HG03196 (cell line): ENCODE results near the gene NR2F1-AS1.

ENCODE experiments used
- ATAC-seq: cut with Tn5 transposase; IDR thresholded peaks from one replicate; pipeline ENCODE4 v1.9.1; 2021; ENCODE audit not compliant: unreplicated experiment

The NR2F1-AS1 gene

DNA sequence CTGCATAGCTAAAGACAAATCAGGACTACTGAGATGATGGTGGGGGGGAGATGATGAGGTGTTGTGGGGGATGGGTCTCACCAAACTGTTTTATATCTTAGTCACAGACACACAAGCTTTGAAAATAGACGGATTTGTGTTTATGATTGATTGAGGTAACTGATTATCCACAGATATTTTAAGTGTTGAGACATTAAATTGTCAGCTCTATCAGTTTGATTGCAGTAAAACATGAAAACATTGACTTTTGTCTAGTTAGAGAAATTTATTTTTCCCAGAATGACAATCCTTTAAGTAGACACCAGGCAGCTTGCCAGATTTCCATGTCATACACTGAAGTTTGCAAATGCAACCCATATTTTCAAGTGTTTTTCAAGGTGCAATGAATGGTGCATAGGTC lies 149.8 kb downstream of the NR2F1-AS1 start:
- no peak for ATAC-seq

DNA sequence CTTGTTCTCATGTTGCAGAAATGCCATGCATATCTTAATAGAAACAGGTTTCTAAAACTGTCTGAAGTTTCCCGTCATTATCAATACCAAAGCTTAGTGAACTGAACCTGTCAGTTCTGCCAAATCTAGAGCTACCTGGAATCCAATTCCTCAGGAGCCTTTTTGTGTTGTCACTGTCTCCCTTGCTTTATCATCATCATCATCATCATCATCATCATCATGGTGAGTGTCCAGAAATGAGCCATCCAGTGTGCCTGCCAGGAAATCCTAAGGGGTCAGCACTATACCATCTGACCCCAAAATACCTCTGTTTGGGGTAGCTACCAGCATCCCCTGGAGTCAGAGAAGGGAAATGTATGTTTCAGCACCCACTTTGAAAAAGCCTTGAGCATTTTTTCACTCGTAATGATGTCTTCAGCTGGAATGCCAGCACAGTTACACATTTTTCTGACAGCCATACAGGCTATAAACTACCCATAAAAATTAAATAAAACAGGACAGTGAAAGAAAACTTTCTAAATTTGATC lies 150.3 kb downstream of the NR2F1-AS1 start:
- no peak for ATAC-seq

DNA sequence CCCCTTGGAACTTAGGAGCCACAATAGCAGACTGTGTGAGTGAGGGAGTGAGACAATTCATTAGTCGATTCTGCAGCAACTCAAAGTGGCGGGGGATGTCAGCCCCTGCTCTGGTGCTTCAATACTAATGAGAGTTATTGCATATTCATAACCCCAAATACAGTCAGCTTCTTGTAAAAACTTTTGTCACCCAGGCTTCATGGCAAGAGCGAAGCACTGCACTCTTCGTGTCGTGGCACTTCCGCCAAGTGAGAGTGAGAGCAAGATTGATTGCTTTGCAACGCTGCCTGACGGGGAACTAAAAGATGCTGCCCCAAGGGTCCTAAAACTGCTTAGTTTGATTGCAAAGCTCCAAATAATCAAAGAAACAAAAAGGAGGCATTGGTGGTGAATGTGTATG lies 150.9 kb downstream of the NR2F1-AS1 start:
- ATAC-seq = no peak

DNA sequence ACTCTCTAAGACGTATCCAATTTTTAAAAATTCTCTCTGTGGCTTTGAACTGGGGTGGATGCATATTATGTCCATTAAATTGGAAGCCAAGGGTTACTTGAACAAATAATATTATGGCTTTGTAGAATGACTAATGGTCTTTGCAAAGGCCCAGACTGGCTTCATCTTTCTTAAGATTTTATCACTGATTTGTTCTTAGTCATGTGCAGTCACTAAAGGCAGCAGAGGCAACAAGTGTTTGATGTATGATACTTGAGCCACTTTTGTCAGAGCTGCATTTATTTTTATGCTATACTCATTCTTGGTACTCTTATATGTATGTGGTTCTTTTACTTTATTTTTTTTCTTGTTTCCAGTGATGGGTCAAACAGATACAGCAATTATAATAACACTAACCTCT lies 152.2 kb downstream of the NR2F1-AS1 start:
- ATAC-seq = no peak

DNA sequence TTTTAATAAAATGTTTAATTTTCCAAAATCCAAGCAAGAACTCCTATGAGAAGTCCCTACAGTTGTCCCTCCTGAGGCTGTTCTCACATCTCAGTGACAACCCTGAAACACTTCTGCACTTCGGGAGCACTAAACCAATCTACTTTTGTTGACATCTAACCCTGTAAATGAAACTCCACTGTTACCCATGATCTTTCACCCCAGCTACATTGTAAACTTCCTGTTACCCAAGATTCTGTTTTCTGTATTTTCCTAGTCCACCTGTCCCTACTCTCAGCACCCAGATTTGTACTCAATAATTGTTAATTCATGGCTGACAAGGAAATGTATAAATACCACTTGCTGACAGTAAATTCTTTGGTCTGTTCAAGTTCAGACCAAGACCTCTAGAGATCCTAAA lies 153.7 kb downstream of the NR2F1-AS1 start:
- no peak for ATAC-seq

DNA sequence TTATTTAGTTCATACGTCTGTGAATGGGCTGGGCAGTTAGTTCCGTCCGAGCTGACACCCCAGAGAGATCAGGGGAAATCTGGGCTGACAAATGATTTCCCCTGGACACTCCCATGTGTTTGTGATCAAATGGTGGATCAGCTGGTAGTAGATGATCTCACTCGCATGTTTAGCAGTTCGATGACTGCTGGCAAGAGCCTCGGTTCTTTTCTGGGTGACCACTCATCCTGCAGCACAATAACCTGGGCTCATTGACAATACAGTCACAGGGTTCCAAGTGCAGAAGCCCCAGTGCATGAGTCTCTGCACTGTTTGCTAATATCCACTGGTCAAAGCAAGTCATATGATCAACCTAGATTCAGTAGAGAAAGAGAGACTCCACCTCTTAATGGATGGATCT lies 155.9 kb downstream of the NR2F1-AS1 start:
- no peak for ATAC-seq

DNA sequence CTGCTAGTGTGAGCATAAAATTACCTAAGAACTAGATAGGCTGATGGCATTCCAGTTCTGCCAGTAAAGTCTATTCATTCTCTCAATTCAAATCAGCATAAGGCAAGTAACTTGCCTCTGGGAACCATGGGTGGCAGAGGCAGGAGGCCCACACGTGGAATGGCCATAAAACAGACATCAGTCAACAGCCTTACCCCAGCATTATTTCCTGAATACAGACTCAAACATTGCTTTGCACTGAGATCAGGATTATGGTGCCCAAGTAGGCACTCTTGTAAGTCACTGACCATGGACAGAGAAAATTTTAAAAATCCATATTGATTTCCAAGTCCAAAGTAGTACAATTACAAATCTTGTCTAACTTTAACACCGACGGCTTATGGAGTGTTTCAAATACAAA lies 157.7 kb downstream of the NR2F1-AS1 start:
- ATAC-seq = no peak

DNA sequence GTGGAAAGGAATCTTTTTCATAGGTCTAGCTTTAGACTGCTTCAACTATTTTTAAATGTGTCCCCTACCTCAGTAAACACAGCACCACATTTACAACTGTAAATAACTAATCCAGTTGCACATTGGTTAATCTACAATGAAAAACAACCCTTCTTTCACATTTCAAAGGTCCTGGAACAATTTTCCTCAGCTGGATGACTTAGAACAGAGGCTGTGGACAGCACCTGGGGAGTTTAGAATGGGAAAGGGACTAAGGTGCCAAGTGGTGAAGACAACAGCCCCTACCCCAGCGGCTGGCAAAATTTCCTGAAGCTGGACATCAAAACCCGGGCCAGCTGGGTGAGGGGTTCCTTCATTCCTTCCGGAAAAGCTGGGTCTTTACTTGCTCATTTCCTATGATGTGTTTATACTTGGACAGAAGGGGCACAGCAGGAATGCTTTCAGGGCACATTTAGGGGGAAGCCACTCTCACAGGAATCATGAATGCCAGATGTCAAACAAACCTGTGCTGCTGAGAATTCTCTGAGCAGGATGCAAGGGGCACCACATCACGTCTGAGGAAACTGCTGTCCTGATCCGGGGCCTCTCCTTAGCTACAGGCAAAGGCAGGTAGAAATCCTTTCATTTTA lies 158.3 kb downstream of the NR2F1-AS1 start:
- ATAC-seq = no peak

DNA sequence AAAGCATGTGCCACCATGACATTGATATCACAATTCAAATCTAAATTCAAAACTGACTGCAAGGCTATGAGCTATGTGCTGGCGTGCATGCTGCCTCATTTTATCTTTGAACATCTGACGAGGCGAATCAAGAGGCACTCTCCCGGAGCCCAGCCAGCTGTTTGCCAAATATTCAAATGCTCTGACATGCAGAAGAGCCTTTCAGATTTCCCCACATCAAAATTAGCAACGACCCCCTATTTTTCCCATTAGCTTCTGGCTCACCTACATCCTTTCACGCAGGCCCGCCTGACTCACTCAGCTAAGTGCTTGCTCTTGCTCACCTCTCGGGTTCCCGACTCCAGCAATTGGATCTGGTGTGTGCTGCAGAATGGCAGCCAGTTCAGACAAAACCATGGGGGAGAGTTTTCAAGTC lies 159.0 kb downstream of the NR2F1-AS1 start:
- no peak for ATAC-seq

DNA sequence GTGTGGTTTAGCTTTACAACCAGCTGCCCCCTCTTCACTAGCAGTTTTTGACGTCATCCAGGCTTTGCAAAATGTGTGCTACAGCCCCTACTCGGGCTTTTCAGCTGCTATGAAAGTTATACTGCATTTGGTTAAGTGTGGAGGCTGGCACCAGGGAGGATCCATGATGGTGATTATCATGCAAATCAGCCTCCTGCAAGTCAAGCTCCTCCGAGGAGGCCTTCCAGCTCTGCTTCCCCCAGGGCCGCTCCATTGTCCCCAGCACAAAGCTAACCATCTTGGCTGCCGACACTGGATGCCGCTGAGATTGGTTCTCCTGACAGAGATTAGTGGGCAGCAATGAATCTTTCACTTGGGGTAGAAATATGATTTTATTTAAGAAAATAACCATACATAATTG lies 159.6 kb downstream of the NR2F1-AS1 start:
- ATAC-seq = no peak

DNA sequence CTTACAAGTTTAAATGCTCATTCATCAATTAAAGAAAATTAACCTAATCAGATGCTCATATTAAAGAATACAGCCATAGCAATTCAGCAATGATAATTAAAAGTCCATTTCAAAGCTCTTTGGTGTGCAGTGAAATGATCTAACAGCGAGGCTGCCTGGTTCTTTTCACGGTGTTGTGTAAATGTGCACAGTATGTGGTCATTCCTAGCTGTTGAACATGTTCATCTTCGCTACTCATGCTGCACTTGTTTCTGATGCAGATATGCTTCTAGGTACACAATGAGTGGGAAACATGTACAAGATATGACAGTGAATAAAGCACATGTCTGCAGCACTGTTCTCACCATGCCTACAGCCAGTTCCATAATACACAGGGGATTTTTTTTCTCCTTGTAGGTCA lies 163.5 kb downstream of the NR2F1-AS1 start:
- no peak for ATAC-seq

DNA sequence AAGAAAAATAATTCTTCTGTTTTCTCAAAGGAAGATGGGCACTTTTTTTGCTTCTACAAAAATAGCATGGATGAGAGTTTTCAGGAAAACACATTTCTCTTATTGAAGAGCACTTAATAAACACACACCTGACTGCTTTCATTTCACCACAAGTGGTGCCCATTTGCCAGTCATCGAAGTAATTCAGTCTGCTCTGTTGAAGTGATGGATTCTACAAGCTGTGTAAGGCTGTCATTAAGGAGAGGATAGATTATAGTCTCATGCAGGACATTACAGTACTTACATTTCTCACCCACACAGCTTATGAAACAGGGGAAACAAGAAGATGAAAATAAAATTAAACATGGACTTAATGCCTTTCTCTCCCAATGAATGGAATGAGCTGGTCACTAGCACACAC lies 165.2 kb downstream of the NR2F1-AS1 start:
- ATAC-seq = no peak

DNA sequence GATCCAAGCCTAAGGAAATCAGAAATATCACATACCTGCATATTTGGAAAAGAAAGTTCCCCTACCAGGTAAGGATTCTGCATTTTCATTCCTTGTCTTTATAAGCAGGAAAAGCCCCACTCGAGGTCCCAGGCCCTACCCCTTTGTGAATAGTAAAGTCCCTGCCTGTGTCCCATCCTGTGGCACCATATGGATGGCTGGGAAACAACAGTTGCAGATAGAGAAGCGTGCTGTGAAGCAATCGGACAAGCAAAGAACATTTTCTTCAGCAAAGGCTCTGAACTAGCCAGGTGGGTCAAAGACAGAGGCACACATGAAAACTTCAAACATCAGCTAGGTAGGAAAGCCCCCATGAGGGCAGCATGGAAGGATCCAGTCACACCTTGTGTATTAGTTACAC lies 169.3 kb downstream of the NR2F1-AS1 start:
- ATAC-seq = no peak

DNA sequence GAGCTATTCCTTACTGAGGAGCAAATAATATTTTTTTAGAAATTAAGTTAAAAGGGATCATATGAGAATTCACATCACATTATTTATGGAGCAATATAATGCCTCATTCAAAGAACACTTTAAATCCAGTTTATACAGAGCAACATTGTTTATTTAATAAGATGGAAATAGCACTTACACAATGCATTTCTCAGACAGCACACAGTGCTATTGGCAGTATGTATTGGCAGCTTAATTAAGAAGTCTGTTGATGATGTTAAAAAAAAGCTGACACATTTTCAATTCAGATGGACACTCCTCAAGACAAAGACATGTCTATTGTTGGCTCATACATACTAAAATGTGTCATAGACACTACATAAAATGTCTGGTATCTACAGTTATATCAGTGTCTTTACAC lies 171.3 kb downstream of the NR2F1-AS1 start:
- no peak for ATAC-seq

DNA sequence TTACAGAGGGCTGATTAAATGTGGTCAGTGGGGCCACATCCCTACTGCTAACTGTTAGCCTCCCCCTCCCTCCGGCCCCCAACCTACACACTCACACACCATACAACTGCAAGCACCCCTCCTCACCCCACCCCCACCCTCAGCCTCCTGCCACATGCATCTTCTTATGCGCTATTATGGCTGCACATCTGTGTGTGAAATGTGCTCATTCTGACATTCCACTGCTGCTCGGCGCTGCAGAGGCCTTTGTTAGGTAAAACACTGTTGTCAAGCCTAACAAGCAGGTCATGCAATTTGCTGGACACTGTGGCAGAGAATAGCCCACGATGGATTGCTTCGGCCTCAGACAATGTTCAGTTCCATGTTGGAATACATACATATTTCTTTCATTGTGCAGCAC lies 173.6 kb downstream of the NR2F1-AS1 start:
- ATAC-seq = no peak

DNA sequence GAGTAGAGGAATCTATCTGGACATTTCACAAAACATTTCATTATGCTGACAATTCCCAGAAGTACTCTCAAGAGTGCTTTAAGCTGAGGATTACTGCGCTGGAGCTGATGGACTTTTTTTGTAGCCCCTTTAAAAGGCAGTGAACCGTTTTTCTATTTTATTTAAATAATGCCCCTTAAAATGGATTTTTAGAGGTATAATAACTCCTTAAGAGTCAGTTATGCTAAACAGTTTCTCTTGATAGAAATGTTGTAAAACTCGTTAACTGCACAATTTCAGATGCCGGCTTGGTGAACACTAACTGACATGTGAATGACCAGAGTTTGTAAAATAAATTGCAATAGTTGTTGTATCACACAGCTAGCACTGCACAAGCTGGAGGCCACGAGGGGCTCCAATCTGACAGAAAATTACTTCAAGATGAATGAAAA lies 174.0 kb downstream of the NR2F1-AS1 start:
- ATAC-seq = no peak

DNA sequence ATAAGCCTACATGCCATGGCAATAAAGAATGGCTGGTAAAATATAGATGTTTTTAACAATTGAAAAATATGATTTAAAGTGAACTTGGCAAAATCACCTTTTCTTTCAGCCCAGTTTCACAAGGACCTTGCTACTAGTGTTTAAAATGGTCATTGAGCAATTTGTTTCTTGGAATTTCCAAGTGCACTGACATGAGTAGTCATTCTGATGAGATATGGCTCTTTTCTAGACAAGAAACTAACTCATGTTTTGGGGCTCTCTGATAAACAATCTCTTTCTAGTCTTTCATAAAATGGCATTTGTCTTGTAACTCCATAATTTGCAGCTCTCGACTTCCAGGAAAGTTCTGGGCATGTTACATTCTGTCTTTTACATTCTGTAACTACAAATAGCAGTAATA lies 176.8 kb downstream of the NR2F1-AS1 start:
- no peak for ATAC-seq

DNA sequence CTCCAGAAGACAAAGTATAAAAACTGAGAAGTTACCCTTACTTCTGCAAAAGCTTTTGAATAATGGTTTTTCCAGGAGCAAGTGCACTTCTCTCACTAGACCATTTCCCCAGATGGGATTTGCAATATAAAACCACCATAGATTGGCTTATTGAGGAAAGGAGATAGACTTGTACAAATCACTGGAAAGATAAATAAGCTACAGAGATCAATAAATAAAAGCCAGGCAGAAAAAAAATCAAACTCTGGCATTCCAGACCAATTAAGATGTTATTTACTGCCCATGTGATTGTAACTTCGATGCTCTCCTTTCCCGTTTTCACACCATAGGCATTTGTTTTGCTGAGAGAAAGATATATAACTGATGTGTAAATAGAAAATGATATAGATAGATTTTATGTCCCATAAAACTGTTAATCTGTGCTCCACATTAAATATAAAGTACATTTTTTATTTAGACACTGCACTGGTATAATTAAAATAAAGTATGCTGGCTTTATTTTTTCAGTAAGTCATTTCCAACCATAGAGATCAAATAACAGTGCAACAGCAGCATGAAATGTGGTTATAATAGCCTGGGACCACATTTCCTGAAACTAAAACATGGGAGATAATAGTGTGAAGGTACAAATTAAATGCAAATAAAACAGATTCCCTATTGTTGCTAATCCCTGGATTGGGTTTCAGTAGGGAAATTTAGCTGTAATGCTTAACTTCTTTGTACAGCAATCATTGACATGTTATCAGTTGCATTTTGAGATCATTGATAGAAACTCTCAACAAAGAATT lies 177.7 kb downstream of the NR2F1-AS1 start:
- ATAC-seq = no peak

DNA sequence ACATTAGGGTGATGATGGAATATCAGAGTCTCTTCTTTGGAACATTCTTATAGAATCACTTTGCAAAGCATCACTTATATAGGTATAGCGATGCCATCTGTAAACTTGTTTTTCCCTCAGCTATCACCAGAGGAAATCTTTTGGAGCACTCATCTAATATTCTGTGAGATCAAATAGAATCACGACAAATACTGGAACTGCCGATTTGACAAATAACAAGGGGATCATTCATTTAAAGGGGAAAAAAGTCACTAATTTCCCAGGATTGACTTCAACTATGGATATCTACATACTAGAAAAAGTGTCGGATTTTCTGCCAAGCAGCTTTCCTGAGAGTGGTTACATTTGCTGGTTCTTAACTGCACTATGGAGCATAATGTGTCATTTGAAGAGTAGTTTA lies 178.6 kb downstream of the NR2F1-AS1 start:
- no peak for ATAC-seq

DNA sequence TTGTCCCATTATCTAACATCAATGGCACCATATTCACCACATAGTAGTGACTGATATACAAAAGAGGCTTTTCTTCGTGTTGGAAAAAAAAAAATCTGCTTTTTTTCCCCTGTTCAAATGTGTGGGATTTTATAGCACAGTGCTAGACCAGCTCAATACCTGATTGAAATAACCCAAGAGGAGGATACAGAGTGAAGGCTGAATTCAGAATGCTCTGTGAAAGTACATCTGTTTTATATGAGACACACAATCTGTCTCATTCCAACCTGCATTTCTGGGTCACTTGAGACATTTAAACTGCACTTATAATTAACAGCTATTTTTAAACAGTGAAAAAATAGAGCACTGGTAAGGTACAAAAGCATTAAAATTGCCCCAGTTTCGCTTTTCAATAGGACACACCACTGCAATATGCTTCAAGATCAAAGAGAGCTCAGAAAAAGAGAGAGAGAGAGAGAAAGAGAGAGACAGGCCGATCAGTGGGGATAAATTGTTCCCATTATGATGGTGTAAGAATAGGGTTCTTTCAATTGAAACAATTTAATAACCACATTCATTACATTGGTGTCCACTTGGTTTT lies 179.3 kb downstream of the NR2F1-AS1 start:
- no peak for ATAC-seq

DNA sequence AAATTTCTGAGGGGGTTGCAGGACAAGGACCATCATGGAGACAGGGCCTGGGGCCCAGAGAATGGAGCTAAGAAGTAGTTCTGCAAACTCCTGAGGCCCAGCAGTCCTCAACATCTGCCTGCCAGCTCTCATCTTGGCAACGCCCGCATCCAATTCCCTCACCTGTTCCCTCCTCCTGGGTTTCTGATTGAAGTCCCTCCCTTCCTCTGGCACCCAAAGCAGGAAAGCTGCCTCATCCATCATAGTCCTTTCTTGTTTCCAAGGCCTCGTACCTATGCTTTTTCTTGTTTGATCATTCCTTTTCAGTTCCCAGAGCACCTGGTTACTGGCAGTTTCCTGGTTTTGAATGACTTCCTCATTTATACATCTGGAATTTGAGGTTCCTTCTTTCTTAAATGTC lies 181.3 kb downstream of the NR2F1-AS1 start:
- no peak for ATAC-seq

DNA sequence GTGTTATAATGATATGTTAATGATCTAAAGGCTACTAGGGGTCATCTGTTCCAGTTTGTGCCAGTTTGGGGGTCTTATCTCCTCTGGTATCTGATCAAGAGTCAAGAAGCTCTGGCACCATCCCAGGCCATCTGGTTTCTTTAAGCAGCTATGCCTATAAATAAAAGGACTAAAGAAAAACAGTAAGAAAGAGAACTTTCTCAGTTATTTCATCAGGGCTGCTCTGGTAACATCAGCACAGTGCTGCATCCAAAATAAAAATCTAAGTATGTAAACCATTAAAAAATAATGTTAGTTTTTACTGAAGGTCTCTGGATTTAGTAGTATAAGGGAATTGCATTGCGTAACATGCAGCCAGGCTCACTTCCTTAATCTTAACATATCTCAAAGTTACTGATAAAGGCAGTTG lies 185.0 kb downstream of the NR2F1-AS1 start:
- no peak for ATAC-seq
